ENCODE data around the gene OCLN.
"Not testable (repeated sequence)": the region's sequence is repeated elsewhere in the genome, so short reads cannot be mapped to it uniquely, and the experiment has no call there.

The OCLN gene

DNA sequence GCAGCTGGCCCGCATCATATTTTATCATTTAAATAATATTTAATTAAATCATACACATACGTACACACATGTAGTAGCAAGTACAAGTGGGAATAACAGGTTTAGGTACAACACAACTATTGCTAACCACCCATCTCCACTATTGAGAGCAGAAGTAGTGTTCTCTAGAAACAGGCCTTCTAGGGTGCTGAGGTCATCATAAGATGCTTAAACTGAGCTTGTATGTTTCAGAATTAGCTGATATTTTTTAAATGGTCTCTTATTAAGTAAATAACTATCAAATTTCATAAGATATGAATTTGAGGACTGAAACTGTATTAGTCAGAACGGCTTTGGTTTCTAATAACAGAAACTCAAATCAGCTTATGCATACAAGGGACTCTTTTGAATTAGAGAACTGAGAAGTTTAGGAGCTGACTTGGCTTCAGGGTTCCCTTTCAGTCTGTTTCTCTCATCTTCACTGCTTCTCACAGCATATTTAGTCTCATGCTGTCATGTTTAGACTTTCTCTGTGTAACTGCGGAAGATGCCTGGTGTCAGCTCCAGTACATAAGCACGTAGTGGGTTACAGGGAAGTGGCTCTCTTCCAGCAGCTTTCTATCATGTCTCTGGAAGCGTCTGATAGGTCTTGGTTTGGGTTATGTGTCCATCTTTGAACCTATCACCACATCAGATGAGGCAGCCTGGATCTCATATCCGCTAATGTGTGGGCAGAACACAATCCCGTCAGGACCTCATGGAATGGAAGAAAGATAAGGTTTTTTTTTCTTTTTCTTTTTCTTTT lies 25.0 kb upstream of the OCLN start:
- H3K9ac ChIP-seq (ENCODE audit: low read length) = no peak overlapping the region
- H3K4me1 ChIP-seq (ENCODE audit: control insufficient read depth, low read depth, low read length) = no peaks in the 10 kb centered on the region
- H3K27me3 ChIP-seq (ENCODE audit: control insufficient read depth, insufficient read depth, low read length) = no peaks in the 10 kb centered on the region
- H3K4me3 ChIP-seq (ENCODE audit: low read length) = no peak overlapping the region
- no peaks in the 10 kb centered on the region for H3K36me3 ChIP-seq (ENCODE audit: control insufficient read depth, low read depth, low read length)
- H3K27ac ChIP-seq (ENCODE audit: low read length) = no peak overlapping the region
- H3K9me3 ChIP-seq (ENCODE audit: control insufficient read depth, low read depth, low read length) = no peaks in the 10 kb centered on the region

DNA sequence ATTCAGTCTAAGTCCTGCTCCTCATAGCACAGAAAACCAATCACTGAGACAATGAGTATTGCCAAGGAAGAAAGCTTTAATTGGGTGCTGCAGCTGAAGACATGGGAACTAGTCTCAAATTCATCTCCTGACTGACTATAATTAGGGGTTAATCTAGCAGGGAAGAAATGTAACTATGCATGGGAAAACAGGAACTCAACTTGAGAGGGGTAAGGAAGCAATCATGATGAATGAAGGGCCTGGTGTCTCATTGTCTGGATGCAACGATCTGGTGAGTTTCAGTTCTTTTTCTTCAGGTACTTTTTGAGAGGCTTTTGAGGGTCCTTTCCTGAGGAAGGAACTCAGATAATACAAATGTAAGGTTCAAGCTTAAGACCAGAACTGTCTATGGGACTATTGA lies 24.0 kb upstream of the OCLN start:
- Histone ChIP-seq H3K36me3 (ENCODE audit: control insufficient read depth, low read depth, low read length) (no peaks in the 10 kb centered on the region), H3K9me3 (ENCODE audit: control insufficient read depth, low read depth, low read length) (no peaks in the 10 kb centered on the region), H3K27ac (ENCODE audit: low read length) (no peak overlapping the region), H3K4me1 (ENCODE audit: control insufficient read depth, low read depth, low read length) (no peaks in the 10 kb centered on the region), H3K27me3 (ENCODE audit: control insufficient read depth, insufficient read depth, low read length) (no peaks in the 10 kb centered on the region), H3K4me3 (ENCODE audit: low read length) (no peak overlapping the region), H3K9ac (ENCODE audit: low read length) (no peak overlapping the region)

DNA sequence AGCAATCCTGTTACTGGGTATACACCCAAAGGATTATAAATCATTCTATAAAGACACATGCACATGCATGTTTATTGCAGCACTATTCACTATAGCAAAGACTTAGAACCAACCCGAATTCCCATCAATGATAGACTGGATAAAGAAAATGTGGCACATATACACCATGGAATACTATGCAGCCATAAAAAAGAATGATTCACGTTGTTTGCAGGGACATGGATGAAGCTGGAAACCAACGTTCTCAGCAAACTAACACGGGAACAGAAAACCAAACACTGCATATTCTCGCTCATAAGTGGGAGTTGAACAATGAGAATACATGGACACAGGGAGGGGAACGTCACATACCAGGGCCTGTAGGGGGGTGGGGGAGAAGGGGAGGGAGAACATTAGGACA lies 21.1 kb upstream of the OCLN start:
- H3K9me3 ChIP-seq (ENCODE audit: control insufficient read depth, low read depth, low read length); H3K27me3 ChIP-seq (ENCODE audit: control insufficient read depth, insufficient read depth, low read length); H3K36me3 ChIP-seq (ENCODE audit: control insufficient read depth, low read depth, low read length); H3K9ac ChIP-seq (ENCODE audit: low read length); H3K4me3 ChIP-seq (ENCODE audit: low read length); H3K27ac ChIP-seq (ENCODE audit: low read length); H3K4me1 ChIP-seq (ENCODE audit: control insufficient read depth, low read depth, low read length): not testable (repeated sequence)

DNA sequence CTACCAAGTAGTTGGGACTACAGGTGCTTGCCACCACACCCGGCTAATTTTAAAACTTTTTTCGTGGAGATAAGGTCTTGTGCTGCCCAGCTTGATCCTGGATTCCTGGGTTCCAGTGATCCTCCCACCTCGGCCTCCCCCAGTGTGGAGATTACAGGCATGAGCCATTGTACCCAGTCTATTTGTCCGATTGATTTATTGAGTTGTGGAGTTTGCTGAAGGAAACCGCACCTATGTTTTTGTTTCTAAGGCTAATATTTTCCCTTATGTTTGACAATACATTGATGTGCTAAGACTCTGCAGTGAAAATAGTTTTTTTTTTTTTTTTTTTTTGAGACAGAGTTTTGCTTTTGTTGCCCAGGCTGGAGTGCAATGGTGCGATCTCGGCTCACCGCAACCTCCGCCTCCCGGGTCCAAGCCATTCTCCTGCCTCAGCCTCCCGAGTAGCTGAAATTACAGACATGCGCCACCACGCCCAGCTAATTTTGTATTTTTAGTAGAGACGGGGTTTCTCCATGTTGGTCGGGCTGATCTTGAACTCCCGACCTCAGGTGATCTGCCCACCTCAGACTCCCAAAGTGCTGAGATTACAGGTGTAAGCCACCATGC lies 20.0 kb upstream of the OCLN start:
- H3K27me3 ChIP-seq (ENCODE audit: control insufficient read depth, insufficient read depth, low read length); H3K9ac ChIP-seq (ENCODE audit: low read length); H3K36me3 ChIP-seq (ENCODE audit: control insufficient read depth, low read depth, low read length); H3K4me1 ChIP-seq (ENCODE audit: control insufficient read depth, low read depth, low read length); H3K27ac ChIP-seq (ENCODE audit: low read length); H3K4me3 ChIP-seq (ENCODE audit: low read length); H3K9me3 ChIP-seq (ENCODE audit: control insufficient read depth, low read depth, low read length): not testable (repeated sequence)

DNA sequence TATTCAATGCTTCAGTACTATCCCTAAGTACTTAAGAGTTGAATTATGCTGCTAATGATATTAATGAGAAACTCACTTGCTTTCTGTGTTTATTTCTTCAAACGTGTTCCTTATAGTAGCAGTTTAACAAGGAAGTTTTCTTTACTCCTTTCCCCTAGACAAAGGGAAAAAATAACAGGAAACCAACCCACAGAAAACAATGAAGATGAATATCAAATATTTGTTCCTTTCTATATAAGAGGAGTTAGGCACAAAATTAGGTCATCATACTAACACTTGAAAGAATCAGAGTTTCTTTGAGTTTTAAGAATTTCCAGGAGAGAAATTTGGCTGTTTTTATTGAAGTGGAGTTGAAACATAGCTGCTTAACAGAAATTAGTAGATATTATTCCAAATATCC lies 15.4 kb upstream of the OCLN start:
- Histone ChIP-seq H3K27me3 (ENCODE audit: control insufficient read depth, insufficient read depth, low read length) (no peaks in the 10 kb centered on the region), H3K9me3 (ENCODE audit: control insufficient read depth, low read depth, low read length) (no peaks in the 10 kb centered on the region), H3K36me3 (ENCODE audit: control insufficient read depth, low read depth, low read length) (no peaks in the 10 kb centered on the region), H3K4me3 (ENCODE audit: low read length) (no peak overlapping the region), H3K4me1 (ENCODE audit: control insufficient read depth, low read depth, low read length) (no peaks in the 10 kb centered on the region), H3K9ac (ENCODE audit: low read length) (no peak overlapping the region), H3K27ac (ENCODE audit: low read length) (no peak overlapping the region)

DNA sequence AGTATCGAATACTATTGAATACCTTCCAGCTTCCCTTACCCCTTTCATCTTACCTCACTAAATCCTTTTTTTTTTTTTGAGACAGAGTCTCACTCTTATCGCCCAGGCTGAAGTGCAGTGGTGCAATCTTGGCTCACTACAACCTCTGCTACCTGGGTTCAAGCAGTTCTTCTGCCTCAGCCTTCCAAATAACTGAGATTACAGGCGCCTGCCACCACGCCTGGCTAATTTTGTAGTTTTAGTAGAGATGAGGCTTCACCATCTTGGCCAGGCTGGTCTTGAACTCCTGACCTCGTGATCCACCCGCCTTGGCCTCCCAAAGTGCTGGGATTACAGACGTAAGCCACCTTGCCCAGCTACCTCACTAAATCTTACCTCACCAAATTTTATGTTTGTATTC lies 14.3 kb upstream of the OCLN start:
- not testable (repeated sequence) for H3K9me3 ChIP-seq (ENCODE audit: control insufficient read depth, low read depth, low read length); H3K27me3 ChIP-seq (ENCODE audit: control insufficient read depth, insufficient read depth, low read length); H3K36me3 ChIP-seq (ENCODE audit: control insufficient read depth, low read depth, low read length); H3K4me1 ChIP-seq (ENCODE audit: control insufficient read depth, low read depth, low read length); H3K9ac ChIP-seq (ENCODE audit: low read length); H3K27ac ChIP-seq (ENCODE audit: low read length); H3K4me3 ChIP-seq (ENCODE audit: low read length)

DNA sequence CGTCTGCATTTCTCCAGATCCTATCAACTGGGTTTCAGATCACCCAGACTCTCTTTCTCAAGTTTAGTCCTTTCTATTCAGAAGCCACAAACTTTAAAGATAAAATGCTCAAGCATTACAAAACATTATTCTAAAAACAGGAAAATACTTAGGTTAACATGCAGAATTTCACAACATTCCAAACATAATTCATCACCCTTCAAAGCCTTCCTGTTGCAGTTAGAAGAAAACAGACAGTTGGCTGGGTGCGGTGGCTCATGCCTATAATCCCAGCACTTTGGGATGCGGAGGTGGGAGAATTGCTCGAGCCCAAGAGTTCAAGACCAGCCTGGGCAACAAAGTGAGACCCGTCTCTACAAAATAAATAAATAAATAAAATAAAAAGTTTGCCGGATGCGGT lies 7.7 kb upstream of the OCLN start:
- Histone ChIP-seq H3K9ac (ENCODE audit: low read length) (no peak overlapping the region), H3K36me3 (ENCODE audit: control insufficient read depth, low read depth, low read length) (no peaks in the 10 kb centered on the region), H3K9me3 (ENCODE audit: control insufficient read depth, low read depth, low read length) (no peaks in the 10 kb centered on the region), H3K4me3 (ENCODE audit: low read length) (no peak overlapping the region), H3K27me3 (ENCODE audit: control insufficient read depth, insufficient read depth, low read length) (no peaks in the 10 kb centered on the region), H3K27ac (ENCODE audit: low read length) (no peak overlapping the region), H3K4me1 (ENCODE audit: control insufficient read depth, low read depth, low read length) (no peaks in the 10 kb centered on the region)

DNA sequence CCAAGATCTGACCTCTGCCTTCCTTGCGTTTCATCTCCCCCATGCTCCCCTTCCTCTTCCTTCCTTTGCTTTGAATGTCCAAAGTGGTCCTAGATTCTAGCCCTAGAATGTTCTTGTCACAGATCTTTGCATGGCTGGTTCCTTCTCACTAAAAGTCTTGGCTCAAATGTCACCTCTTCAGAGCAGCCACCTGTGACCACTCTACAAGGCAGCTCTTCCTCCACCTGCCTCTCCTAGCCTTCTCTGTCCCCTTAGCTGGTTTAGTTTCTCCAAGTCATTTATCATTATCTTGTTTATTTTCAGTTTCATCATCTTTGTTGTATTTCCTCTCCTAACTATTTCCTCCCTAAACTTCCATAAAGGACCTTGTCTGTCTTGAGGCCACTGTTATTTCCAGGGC lies 7.1 kb upstream of the OCLN start:
- H3K9ac ChIP-seq (ENCODE audit: low read length) = no peak overlapping the region
- H3K36me3 ChIP-seq (ENCODE audit: control insufficient read depth, low read depth, low read length) = no peaks in the 10 kb centered on the region
- peaks cover 2% of the 10 kb centered on the region for H3K27me3 ChIP-seq (ENCODE audit: control insufficient read depth, insufficient read depth, low read length)
- no peak overlapping the region for H3K27ac ChIP-seq (ENCODE audit: low read length)
- no peaks in the 10 kb centered on the region for H3K4me1 ChIP-seq (ENCODE audit: control insufficient read depth, low read depth, low read length)
- no peak overlapping the region for H3K4me3 ChIP-seq (ENCODE audit: low read length)
- H3K9me3 ChIP-seq (ENCODE audit: control insufficient read depth, low read depth, low read length) = no peaks in the 10 kb centered on the region

DNA sequence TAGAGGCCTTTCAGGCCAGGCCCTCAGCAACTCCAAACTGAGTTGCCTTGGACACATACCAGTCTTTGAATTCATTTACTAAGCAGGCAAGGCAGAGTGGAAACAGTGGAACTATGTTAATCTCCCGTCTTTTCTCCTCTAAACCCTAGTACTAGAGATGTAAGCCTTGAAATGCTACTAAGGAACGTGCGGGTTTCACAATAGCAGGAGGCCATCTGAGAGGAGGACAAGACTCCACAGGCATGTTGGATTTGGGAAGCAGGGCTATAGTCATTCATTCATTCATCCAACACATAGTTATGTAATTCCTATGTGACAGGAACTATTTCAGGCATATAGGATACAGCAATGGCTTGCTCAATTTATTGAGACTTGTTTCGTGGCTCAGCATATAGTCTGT lies 3.3 kb upstream of the OCLN start:
- no peaks in the 10 kb centered on the region for H3K9me3 ChIP-seq (ENCODE audit: control insufficient read depth, low read depth, low read length)
- no peak overlapping the region for H3K4me3 ChIP-seq (ENCODE audit: low read length)
- no peak overlapping the region for H3K9ac ChIP-seq (ENCODE audit: low read length)
- H3K27me3 ChIP-seq (ENCODE audit: control insufficient read depth, insufficient read depth, low read length) = peaks cover 25% of the 10 kb centered on the region
- no peaks in the 10 kb centered on the region for H3K4me1 ChIP-seq (ENCODE audit: control insufficient read depth, low read depth, low read length)
- H3K36me3 ChIP-seq (ENCODE audit: control insufficient read depth, low read depth, low read length) = no peaks in the 10 kb centered on the region
- H3K27ac ChIP-seq (ENCODE audit: low read length) = no peak overlapping the region

DNA sequence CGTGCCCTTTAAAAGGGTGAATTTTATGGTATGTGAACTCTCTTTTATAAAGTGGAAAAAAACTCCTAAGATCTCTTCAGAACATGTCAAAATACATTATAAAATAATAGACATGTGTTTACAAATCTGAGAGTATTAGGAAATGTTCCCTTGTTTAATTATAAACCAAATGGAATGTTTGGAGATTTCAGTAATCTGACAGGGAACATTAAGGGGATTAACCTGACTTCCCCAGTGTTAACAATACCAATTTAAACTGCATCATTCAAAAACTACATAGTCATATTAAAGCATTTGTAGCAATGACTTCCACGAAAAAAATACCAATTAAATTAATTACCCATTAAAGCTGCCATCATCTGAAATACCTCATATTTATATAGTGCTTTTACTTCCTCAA lies 1.6 kb upstream of the OCLN start:
- no peak overlapping the region for H3K4me3 ChIP-seq (ENCODE audit: low read length)
- no peak overlapping the region for H3K27ac ChIP-seq (ENCODE audit: low read length)
- peaks cover 4% of the 10 kb centered on the region for H3K4me1 ChIP-seq (ENCODE audit: control insufficient read depth, low read depth, low read length)

DNA sequence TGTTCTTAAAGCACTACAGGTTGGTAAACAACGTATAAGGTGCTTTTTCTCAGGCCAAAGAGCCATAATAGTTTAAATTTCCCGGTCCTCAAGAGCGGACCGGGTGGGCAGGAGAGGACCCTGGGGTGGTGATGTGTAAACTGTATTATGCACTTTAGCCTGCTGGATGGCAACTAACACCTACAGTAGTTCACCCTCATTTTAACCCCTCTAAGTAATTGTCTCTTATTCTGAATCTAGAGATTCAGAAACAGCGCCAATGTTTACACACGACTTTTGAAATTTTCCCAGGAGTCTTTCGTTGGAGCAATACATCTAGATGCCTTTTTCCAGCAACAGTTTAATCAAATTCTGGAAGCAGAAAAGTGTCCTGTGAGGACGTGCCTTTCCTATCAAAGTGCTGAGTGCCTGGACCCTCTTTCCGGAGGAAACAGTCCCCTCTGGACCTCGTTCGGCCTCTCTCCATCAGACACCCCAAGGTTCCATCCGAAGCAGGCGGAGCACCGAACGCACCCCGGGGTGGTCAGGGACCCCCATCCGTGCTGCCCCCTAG lies 676 bp upstream of the OCLN start:
- Histone ChIP-seq H3K4me1 (ENCODE audit: control insufficient read depth, low read depth, low read length) (peaks cover 4% of the 10 kb centered on the region), H3K27me3 (ENCODE audit: control insufficient read depth, insufficient read depth, low read length) (peaks cover 34% of the 10 kb centered on the region), H3K4me3 (ENCODE audit: low read length) (peak overlapping the region; percentile 80), H3K9me3 (ENCODE audit: control insufficient read depth, low read depth, low read length) (no peaks in the 10 kb centered on the region), H3K27ac (ENCODE audit: low read length) (no peak overlapping the region), H3K9ac (ENCODE audit: low read length) (peak overlapping the region; percentile 84), H3K36me3 (ENCODE audit: control insufficient read depth, low read depth, low read length) (no peaks in the 10 kb centered on the region)

More for the DNA sequence above, 1.6 kb upstream of the OCLN start:
- Histone ChIP-seq H3K9me3 (ENCODE audit: control insufficient read depth, low read depth, low read length) (no peaks in the 10 kb centered on the region), H3K27me3 (ENCODE audit: control insufficient read depth, insufficient read depth, low read length) (peaks cover 34% of the 10 kb centered on the region), H3K9ac (ENCODE audit: low read length) (no peak overlapping the region), H3K36me3 (ENCODE audit: control insufficient read depth, low read depth, low read length) (no peaks in the 10 kb centered on the region)

DNA sequence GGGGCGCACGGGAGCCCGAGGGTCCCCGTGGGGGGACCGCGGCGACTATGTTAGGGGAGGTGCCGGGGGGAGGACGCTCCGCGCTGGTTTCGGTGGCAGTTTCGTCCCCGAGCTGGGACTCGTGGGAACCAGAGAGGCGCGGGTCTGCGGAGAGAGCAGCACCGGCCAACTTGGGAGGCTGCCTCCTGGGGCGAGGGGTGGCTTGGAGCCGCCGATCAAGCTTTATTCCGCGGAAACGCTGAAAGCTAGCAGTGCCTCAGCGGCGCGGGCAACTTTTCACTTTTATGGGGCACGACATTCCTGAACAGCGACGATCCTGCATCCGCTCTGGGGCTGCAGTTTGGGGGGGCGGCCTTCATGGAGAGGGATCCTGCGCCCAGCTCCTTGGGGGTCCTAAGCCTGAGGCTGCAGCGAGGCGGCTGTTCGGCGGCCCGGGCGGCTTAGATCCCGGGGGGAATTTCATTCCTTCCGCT lies 369 bp downstream of the OCLN start:
- H3K27me3 ChIP-seq (ENCODE audit: control insufficient read depth, insufficient read depth, low read length) = peaks cover 34% of the 10 kb centered on the region
- H3K9ac ChIP-seq (ENCODE audit: low read length) = peak overlapping the region; percentile 84
- peaks cover 4% of the 10 kb centered on the region for H3K4me1 ChIP-seq (ENCODE audit: control insufficient read depth, low read depth, low read length)

More for the DNA sequence above, 369 bp downstream of the OCLN start:
- Histone ChIP-seq H3K9me3 (ENCODE audit: control insufficient read depth, low read depth, low read length) (no peaks in the 10 kb centered on the region), H3K36me3 (ENCODE audit: control insufficient read depth, low read depth, low read length) (no peaks in the 10 kb centered on the region), H3K27ac (ENCODE audit: low read length) (no peak overlapping the region), H3K4me3 (ENCODE audit: low read length) (peak overlapping the region; percentile 80)
